Heart left ventricle (tissue), 13 donors: ENCODE measurements around the gene CHRDL2.

ENCODE experiments used
- CTCF ChIP-seq, 12 donors: fragments of 200-600 bp; sonication (generic) in 4 of 12; IDR thresholded peaks; one replicate each; pipeline versions ENCODE4 v1.5.0 to v1.8.0; 2018 to 2022; ENCODE audit warnings: antibody characterized with exemption in 12 of 12, mild to moderate bottlenecking in 5 of 12
- POLR2A ChIP-seq, 2 donors: fragments of 450-650 bp; IDR thresholded peaks; one replicate each; pipeline ENCODE4 v1.6.1; 2017; ENCODE audit warnings: antibody characterized with exemption in 2 of 2, mild to moderate bottlenecking in 2 of 2, moderate library complexity in 2 of 2
- donor health status: ischemic (EF 13 %, LVEDD 7.1; RV severe dilation, severe dysfunction).
- donor health status: DM: no; HTN: yes; CAD: no.
- donor health status: DM: no; HTN: no; CAD: no.
- donor health status: ischemic (EF 25% LVEDD 6.9; RV normal size, moderate dysfunction).
- donor health status: ischemic (EF 25% LVEDD 5.7; RV mildly dilated, moderate dysfunction).
- donor health status: ischemic (EF 35%, LVEDD 5.7; RV mildly dilated, moderate dysfunction).
- donor health status: nonischemic (EF 11% LVEDD 7.7; RV severe dilation, severe dysfunction).
- donor health status: DM: yes; HTN: yes; CAD: no.
- donor health status: PGD.
- donor health status: ischemic (EF 29% LVEDD 5.4; RV normal size, mild dysfunction).
- donor health status: nonischemic (EF 23%, LVEDD 6.1; RV moderate dilation, normal function).

DNA sequence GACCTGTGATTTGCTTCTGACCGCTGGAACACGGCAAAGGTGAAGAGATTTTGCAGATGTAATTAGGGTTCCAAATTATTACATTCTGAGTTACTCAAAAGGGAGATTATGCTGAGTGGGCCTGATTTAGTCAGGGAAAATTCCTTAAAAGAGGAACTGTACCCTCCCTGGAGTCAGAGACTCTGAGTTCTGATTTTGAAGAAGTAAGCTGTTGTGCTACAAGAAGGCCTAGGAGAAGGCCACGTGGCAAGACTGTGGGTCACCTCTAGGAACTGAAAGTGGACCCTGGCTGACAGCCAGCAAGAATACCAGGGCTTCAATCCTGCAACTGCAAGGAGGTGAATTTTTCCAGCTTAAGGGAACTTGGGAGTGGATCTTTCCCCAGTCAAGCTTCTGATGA, 45.3 kb downstream of the CHRDL2 start:
- TF ChIP-seq CTCF (IDR thresholded peaks at IDR 0.05) (no peak), POLR2A (IDR thresholded peaks at IDR 0.05) (no peak)
